ENCODE results near the gene ADPRM.

GRCh38 chr17:10663231-10663630 is 34.2 kb upstream of the ADPRM start:
- TF ChIP-seq CTCF (IDR thresholded peaks at IDR 0.05): no peak
- no peak for TF ChIP-seq POLR2A (IDR thresholded peaks at IDR 0.05; ENCODE audit: low read depth)

All from esophagus muscularis mucosa (tissue), 3 donors.